Endothelial cell of umbilical vein (primary cell): ENCODE measurements around the gene LHPP.

Experiments
- EZH2 ChIP-seq: IDR thresholded peaks from 2 replicates; pipeline ENCODE4 v1.6.1; 2012; ENCODE audit warnings: borderline replicate concordance, low read depth, mild to moderate bottlenecking, moderate library complexity, low read length, inconsistent platforms; ENCODE audit not compliant: severe bottlenecking
- FOS ChIP-seq: IDR thresholded peaks from 2 replicates; pipeline ENCODE4 v1.6.1; 2011; ENCODE audit warnings: mild to moderate bottlenecking, low read length, moderate library complexity, borderline replicate concordance; ENCODE audit not compliant: insufficient read depth
- GATA2 ChIP-seq: IDR thresholded peaks from 2 replicates; pipeline ENCODE4 v1.7.0; 2011; ENCODE audit warnings: low read depth, mild to moderate bottlenecking, moderate library complexity, mixed read lengths, low read length; ENCODE audit not compliant: insufficient read length, insufficient read depth
- JUN ChIP-seq: IDR thresholded peaks from 2 replicates; pipeline ENCODE4 v1.6.1; 2011; ENCODE audit warnings: borderline replicate concordance, low read depth; ENCODE audit not compliant: insufficient read length, insufficient read depth
- MAX ChIP-seq: IDR thresholded peaks from 2 replicates; pipeline ENCODE4 v1.6.1; 2011; ENCODE audit not compliant: insufficient read depth, insufficient read length
- MYC ChIP-seq: IDR thresholded peaks from one replicate; pipeline ENCODE4 v1.6.1; 2011; ENCODE audit warnings: mild to moderate bottlenecking, low read depth, low read length
- POLR2A ChIP-seq: IDR thresholded peaks from 2 replicates; pipeline ENCODE4 v1.6.1; 2012; ENCODE audit warnings: low read depth, mild to moderate bottlenecking, control low read depth, low read length
- POLR2AphosphoS5 ChIP-seq: IDR thresholded peaks from 2 replicates; pipeline ENCODE4 v1.6.1; 2012; ENCODE audit warnings: low read depth, mild to moderate bottlenecking, control low read depth, low read length, moderate library complexity; ENCODE audit not compliant: insufficient read depth
- TF ChIP-seq, protein P1 (sequence below), 2 donors: IDR thresholded peaks; 1 replicate in 1 of 2; 2 replicates in 1 of 2; pipeline ENCODE4 v1.5.1; 2011; ENCODE audit warnings: low read length in 2 of 2, mild to moderate bottlenecking in 2 of 2, moderate library complexity in 2 of 2, control low read depth in 1 of 2, inconsistent platforms in 1 of 2, low read depth in 1 of 2; ENCODE audit not compliant: insufficient read depth in 1 of 2; ENCODE audit errors: extremely low read depth in 1 of 2

- TF ChIP-seq, protein P1, sequence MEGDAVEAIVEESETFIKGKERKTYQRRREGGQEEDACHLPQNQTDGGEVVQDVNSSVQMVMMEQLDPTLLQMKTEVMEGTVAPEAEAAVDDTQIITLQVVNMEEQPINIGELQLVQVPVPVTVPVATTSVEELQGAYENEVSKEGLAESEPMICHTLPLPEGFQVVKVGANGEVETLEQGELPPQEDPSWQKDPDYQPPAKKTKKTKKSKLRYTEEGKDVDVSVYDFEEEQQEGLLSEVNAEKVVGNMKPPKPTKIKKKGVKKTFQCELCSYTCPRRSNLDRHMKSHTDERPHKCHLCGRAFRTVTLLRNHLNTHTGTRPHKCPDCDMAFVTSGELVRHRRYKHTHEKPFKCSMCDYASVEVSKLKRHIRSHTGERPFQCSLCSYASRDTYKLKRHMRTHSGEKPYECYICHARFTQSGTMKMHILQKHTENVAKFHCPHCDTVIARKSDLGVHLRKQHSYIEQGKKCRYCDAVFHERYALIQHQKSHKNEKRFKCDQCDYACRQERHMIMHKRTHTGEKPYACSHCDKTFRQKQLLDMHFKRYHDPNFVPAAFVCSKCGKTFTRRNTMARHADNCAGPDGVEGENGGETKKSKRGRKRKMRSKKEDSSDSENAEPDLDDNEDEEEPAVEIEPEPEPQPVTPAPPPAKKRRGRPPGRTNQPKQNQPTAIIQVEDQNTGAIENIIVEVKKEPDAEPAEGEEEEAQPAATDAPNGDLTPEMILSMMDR (IDR thresholded peaks at IDR 0.05; ENCODE audit: extremely low read depth in 1 of 2, insufficient read depth in 1 of 2, low read depth in 1 of 2, low read length in 2 of 2) = no peak
- TF ChIP-seq POLR2AphosphoS5 (no peak), EZH2 (no peak), FOS (no peak), MYC (no peak), POLR2A (no peak), JUN (no peak), MAX (no peak), GATA2 (no peak)
These were observed 25.0 kb downstream of the LHPP start for GRCh38 chr10:124486635-124487034.
